GM12878 (cell line): Measurements from ENCODE around the gene CENPS. TPM values are rescaled to one million over a fixed set of nuclear protein-coding genes. Genes with fewer than 3 reads are reported as not detected.

Experiments
- BHLHE40 ChIP-seq, 2 experiments: fragments of 450-650 bp in 1 of 2; IDR thresholded peaks; 2 replicates each; pipeline ENCODE4 v1.6.1; 2011 to 2017; ENCODE audit warnings: low read depth in 2 of 2, borderline replicate concordance in 1 of 2, improper control_type of control experiment in 1 of 2, low read length in 1 of 2, mild to moderate bottlenecking in 1 of 2
- BMI1 ChIP-seq: fragments of 450-650 bp; IDR thresholded peaks from 2 replicates; pipeline ENCODE4 v1.6.1; 2016; ENCODE audit warnings: mild to moderate bottlenecking, moderate library complexity, borderline replicate concordance
- CBX3 ChIP-seq: fragments of 200-600 bp; sonication (generic); IDR thresholded peaks from 2 replicates; pipeline ENCODE4 v1.6.1; 2016; ENCODE audit warnings: low read depth, borderline replicate concordance
- CBX5 ChIP-seq: sonication (generic); IDR thresholded peaks from 2 replicates; pipeline ENCODE4 v1.6.1; 2016; ENCODE audit warnings: low read depth, moderate library complexity, mild to moderate bottlenecking, inconsistent platforms
- CHD2 ChIP-seq: IDR thresholded peaks from 2 replicates; pipeline ENCODE4 v1.6.1; 2011; ENCODE audit warnings: low read depth, low read length, improper control_type of control experiment, borderline replicate concordance
- CHD4 ChIP-seq: fragments of 200-600 bp; sonication (generic); IDR thresholded peaks from 2 replicates; pipeline ENCODE4 v1.6.1; 2016; ENCODE audit warnings: mild to moderate bottlenecking
- EP300 ChIP-seq, 2 experiments: fragments of 150-350 bp in 1 of 2; IDR thresholded peaks; 2 replicates each; pipeline ENCODE4 v1.6.1; 2011 to 2012; ENCODE audit warnings: low read depth in 2 of 2, low read length in 2 of 2, borderline replicate concordance in 1 of 2, improper control_type of control experiment in 1 of 2, inconsistent platforms in 1 of 2; ENCODE audit not compliant: control insufficient read depth in 1 of 2
- EZH2 ChIP-seq: IDR thresholded peaks from 2 replicates; pipeline ENCODE4 v1.6.1; 2012; ENCODE audit warnings: low read depth, mild to moderate bottlenecking, control low read depth, inconsistent platforms, low read length, borderline replicate concordance; ENCODE audit not compliant: control insufficient read depth
- HDAC6 ChIP-seq: fragments of 200-600 bp; sonication (generic); IDR thresholded peaks from one replicate; pipeline ENCODE4 v1.8.0; 2017; ENCODE audit warnings: antibody characterized with exemption; ENCODE audit not compliant: unreplicated experiment
- JUND ChIP-seq: IDR thresholded peaks from 2 replicates; pipeline ENCODE4 v1.6.1; 2012; ENCODE audit warnings: low read depth, mild to moderate bottlenecking, low read length, improper control_type of control experiment, moderate library complexity
- KDM1A ChIP-seq: fragments of 200-600 bp; sonication (generic); IDR thresholded peaks from 2 replicates; pipeline ENCODE4 v1.6.1; 2016; ENCODE audit warnings: borderline replicate concordance
- MXI1 ChIP-seq: fragments of 150-350 bp; IDR thresholded peaks from 2 replicates; pipeline ENCODE4 v1.6.1; 2011; ENCODE audit warnings: low read depth, mild to moderate bottlenecking, inconsistent platforms, low read length, improper control_type of control experiment
- MYB ChIP-seq: fragments of 150-350 bp; IDR thresholded peaks from 2 replicates; pipeline ENCODE4 v1.6.1; 2014; ENCODE audit warnings: mild to moderate bottlenecking, low read depth, low read length, borderline replicate concordance
- NFIC ChIP-seq: IDR thresholded peaks from 2 replicates; pipeline ENCODE4 v1.6.1; 2012; ENCODE audit warnings: low read depth, mild to moderate bottlenecking, inconsistent platforms, low read length, moderate library complexity
- RFX5 ChIP-seq: IDR thresholded peaks from 2 replicates; pipeline ENCODE4 v1.6.1; 2011; ENCODE audit warnings: low read depth, low read length, improper control_type of control experiment
- SMAD5 ChIP-seq: IDR thresholded peaks from 2 replicates; pipeline ENCODE4 v1.6.1; 2016; ENCODE audit warnings: antibody characterized with exemption, low read depth
- SMARCA5 ChIP-seq: fragments of 450-650 bp; IDR thresholded peaks from 2 replicates; pipeline ENCODE4 v1.6.1; 2017; ENCODE audit warnings: mild to moderate bottlenecking
- SUZ12 ChIP-seq: fragments of 200-600 bp; sonication (generic); IDR thresholded peaks from one replicate; pipeline ENCODE4 v1.6.1; 2018; ENCODE audit warnings: antibody characterized with exemption, mild to moderate bottlenecking; ENCODE audit not compliant: unreplicated experiment
- ZNF622 ChIP-seq: fragments of 450-650 bp; IDR thresholded peaks from 2 replicates; pipeline ENCODE4 v1.6.1; 2017; ENCODE audit warnings: mild to moderate bottlenecking, inconsistent platforms
- polyA plus RNA-seq, 11 experiments: library from polyadenylated mRNA; depleted of rRNA in 4 of 11; unstranded in 6 of 11; stranded (reverse) in 5 of 11; fragments of >200 nt; fragmentation: Nextera tagmentation in 4 of 11; fragmentation: Illumina TruSeq in 1 of 11; extraction: Ambion mirVana in 4 of 11; extraction: Trizol in 1 of 11; gene quantifications; 1 replicate in 1 of 11; 2 replicates in 10 of 11; pipeline versions ENCODE4 v1.2.1 to v1.2.3, GENCODE V29; 2011 to 2016; ENCODE audit warnings: inconsistent platforms in 2 of 11, missing spikeins in 2 of 11, low read depth in 1 of 11
- total RNA-seq, 4 experiments: library from RNA; depleted of rRNA in 3 of 4; stranded (reverse); fragments of >200 nt in 3 of 4; fragmentation: Illumina TruSeq in 1 of 4; extraction: Trizol in 1 of 4; gene quantifications; 2 replicates each; pipeline versions ENCODE4 v1.2.1 to v1.2.3, GENCODE V29; 2013 to 2021
- TF ChIP-seq, protein P1 (sequence below): fragments of 150-350 bp; IDR thresholded peaks from 2 replicates; pipeline ENCODE4 v1.6.1; 2016; ENCODE audit warnings: low read depth, low read length
- TF ChIP-seq, protein P2 (sequence below): IDR thresholded peaks from 2 replicates; pipeline ENCODE4 v1.6.1; 2011; ENCODE audit warnings: mild to moderate bottlenecking, low read depth, low read length, moderate library complexity; ENCODE audit not compliant: insufficient replicate concordance
- TF ChIP-seq, protein P3 (sequence below): fragments of 450-650 bp; IDR thresholded peaks from 2 replicates; pipeline ENCODE4 v1.6.1; 2018; ENCODE audit warnings: mild to moderate bottlenecking, low read depth, moderate library complexity; ENCODE audit not compliant: partially characterized antibody

CENPS gene
- total and polyA plus RNA-seq, 10 of the 15 experiments (the other 5 are each of a cell fraction or from before 2014, with no cell fraction given): 9.4 to 51.7 (median 16.7) TPM

GRCh38 chr1:10472220-10473144 lies 42.2 kb downstream of the CENPS start, which contains the start of gene DFFA (continued):
- TF ChIP-seq, protein P1, sequence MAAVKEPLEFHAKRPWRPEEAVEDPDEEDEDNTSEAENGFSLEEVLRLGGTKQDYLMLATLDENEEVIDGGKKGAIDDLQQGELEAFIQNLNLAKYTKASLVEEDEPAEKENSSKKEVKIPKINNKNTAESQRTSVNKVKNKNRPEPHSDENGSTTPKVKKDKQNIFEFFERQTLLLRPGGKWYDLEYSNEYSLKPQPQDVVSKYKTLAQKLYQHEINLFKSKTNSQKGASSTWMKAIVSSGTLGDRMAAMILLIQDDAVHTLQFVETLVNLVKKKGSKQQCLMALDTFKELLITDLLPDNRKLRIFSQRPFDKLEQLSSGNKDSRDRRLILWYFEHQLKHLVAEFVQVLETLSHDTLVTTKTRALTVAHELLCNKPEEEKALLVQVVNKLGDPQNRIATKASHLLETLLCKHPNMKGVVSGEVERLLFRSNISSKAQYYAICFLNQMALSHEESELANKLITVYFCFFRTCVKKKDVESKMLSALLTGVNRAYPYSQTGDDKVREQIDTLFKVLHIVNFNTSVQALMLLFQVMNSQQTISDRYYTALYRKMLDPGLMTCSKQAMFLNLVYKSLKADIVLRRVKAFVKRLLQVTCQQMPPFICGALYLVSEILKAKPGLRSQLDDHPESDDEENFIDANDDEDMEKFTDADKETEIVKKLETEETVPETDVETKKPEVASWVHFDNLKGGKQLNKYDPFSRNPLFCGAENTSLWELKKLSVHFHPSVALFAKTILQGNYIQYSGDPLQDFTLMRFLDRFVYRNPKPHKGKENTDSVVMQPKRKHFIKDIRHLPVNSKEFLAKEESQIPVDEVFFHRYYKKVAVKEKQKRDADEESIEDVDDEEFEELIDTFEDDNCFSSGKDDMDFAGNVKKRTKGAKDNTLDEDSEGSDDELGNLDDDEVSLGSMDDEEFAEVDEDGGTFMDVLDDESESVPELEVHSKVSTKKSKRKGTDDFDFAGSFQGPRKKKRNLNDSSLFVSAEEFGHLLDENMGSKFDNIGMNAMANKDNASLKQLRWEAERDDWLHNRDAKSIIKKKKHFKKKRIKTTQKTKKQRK: no peak
- TF ChIP-seq, protein P2, sequence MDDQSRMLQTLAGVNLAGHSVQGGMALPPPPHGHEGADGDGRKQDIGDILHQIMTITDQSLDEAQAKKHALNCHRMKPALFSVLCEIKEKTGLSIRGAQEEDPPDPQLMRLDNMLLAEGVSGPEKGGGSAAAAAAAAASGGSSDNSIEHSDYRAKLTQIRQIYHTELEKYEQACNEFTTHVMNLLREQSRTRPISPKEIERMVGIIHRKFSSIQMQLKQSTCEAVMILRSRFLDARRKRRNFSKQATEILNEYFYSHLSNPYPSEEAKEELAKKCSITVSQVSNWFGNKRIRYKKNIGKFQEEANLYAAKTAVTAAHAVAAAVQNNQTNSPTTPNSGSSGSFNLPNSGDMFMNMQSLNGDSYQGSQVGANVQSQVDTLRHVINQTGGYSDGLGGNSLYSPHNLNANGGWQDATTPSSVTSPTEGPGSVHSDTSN: no peak
- TF ChIP-seq CHD4: no peak
- peak; percentile 98 to 99 for TF ChIP-seq BHLHE40 (IDR thresholded peaks at IDR 0.05; ENCODE audit: borderline replicate concordance in 1 of 2, low read depth in 2 of 2, low read length in 1 of 2)
- TF ChIP-seq CHD2: peak; percentile 98
- TF ChIP-seq MXI1: peak; percentile 97
- TF ChIP-seq SUZ12: no peak
- 0 out of 2 replicates have a peak, but pooled peaks have one; percentile 15 for TF ChIP-seq NFIC
- TF ChIP-seq KDM1A: no peak
- TF ChIP-seq, protein P3, sequence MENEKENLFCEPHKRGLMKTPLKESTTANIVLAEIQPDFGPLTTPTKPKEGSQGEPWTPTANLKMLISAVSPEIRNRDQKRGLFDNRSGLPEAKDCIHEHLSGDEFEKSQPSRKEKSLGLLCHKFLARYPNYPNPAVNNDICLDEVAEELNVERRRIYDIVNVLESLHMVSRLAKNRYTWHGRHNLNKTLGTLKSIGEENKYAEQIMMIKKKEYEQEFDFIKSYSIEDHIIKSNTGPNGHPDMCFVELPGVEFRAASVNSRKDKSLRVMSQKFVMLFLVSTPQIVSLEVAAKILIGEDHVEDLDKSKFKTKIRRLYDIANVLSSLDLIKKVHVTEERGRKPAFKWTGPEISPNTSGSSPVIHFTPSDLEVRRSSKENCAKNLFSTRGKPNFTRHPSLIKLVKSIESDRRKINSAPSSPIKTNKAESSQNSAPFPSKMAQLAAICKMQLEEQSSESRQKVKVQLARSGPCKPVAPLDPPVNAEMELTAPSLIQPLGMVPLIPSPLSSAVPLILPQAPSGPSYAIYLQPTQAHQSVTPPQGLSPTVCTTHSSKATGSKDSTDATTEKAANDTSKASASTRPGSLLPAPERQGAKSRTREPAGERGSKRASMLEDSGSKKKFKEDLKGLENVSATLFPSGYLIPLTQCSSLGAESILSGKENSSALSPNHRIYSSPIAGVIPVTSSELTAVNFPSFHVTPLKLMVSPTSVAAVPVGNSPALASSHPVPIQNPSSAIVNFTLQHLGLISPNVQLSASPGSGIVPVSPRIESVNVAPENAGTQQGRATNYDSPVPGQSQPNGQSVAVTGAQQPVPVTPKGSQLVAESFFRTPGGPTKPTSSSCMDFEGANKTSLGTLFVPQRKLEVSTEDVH: no peak
- TF ChIP-seq RFX5: no peak
- no peak for TF ChIP-seq CBX5
- TF ChIP-seq EP300 (IDR thresholded peaks at IDR 0.05; ENCODE audit: borderline replicate concordance in 1 of 2, control insufficient read depth in 1 of 2, low read depth in 2 of 2, low read length in 2 of 2): no peak
- no peak for TF ChIP-seq SMARCA5
- no peak for TF ChIP-seq MYB
- TF ChIP-seq JUND: no peak
- TF ChIP-seq EZH2: no peak
- TF ChIP-seq CBX3: no peak
- no peak for TF ChIP-seq HDAC6
- no peak for TF ChIP-seq ZNF622
- TF ChIP-seq SMAD5: 0 out of 2 replicates have a peak, but pooled peaks have one; percentile 46
- no peak for TF ChIP-seq BMI1
